MM.1S (cell line): ENCODE measurements around the gene MYPN.

Source experiments
- DNase-seq: peaks from one replicate; pipeline ENCODE4 v3.0.0-alpha.2; 2015
- H2AFZ ChIP-seq: fragments of 300-600 bp; sonication (generic); 2 replicates; pipeline ENCODE4 v1.6.0; 2016; ENCODE audit warnings: antibody characterized with exemption, low read length
- H3F3A ChIP-seq: fragments of 300-600 bp; sonication (generic); 2 replicates; pipeline ENCODE4 v1.6.1; 2016; ENCODE audit warnings: mild to moderate bottlenecking, antibody characterized with exemption, low read length, moderate library complexity, mixed read lengths; ENCODE audit not compliant: insufficient read depth
- H3K27ac ChIP-seq: fragments of 300-600 bp; sonication (generic); 2 replicates; pipeline ENCODE4 v1.5.1; 2016; ENCODE audit warnings: mild to moderate bottlenecking, low read length
- H3K27me3 ChIP-seq: fragments of 300-600 bp; sonication (generic); replicated peaks from 2 replicates; pipeline ENCODE4 v1.6.0; 2016; ENCODE audit warnings: low read length; ENCODE audit not compliant: insufficient read depth
- H3K36me3 ChIP-seq: fragments of 300-600 bp; sonication (generic); replicated peaks from 2 replicates; pipeline ENCODE4 v1.6.1; 2016; ENCODE audit warnings: mild to moderate bottlenecking, low read length, mixed read lengths; ENCODE audit not compliant: insufficient read depth
- H3K4me1 ChIP-seq: fragments of 300-600 bp; sonication (generic); 2 replicates; pipeline ENCODE4 v1.6.1; 2016; ENCODE audit warnings: low read length, mixed read lengths
- H3K4me2 ChIP-seq: fragments of 300-600 bp; sonication (generic); 2 replicates; pipeline ENCODE4 v1.6.0; 2016; ENCODE audit warnings: low read depth, low read length
- H3K4me3 ChIP-seq: fragments of 300-600 bp; sonication (generic); 2 replicates; pipeline ENCODE4 v1.5.1; 2016; ENCODE audit warnings: low read length, mixed read lengths
- H3K79me2 ChIP-seq: fragments of 300-600 bp; sonication (generic); 2 replicates; pipeline ENCODE4 v1.6.1; 2016; ENCODE audit warnings: mixed run types, low read length, mixed read lengths
- H3K9ac ChIP-seq: fragments of 300-600 bp; sonication (generic); 2 replicates; pipeline ENCODE4 v1.6.1; 2016; ENCODE audit warnings: low read length, mixed read lengths
- H3K9me2 ChIP-seq: fragments of 300-600 bp; sonication (generic); replicated peaks from 2 replicates; pipeline ENCODE4 v1.6.1; 2016; ENCODE audit warnings: mild to moderate bottlenecking, low read length, mixed read lengths; ENCODE audit not compliant: insufficient read depth
- H3K9me3 ChIP-seq: fragments of 300-600 bp; sonication (generic); replicated peaks from 2 replicates; pipeline ENCODE4 v1.6.1; 2016; ENCODE audit warnings: mild to moderate bottlenecking, low read length, mixed read lengths; ENCODE audit not compliant: insufficient read depth
- H4K20me1 ChIP-seq: fragments of 300-600 bp; sonication (generic); 2 replicates; pipeline ENCODE4 v1.6.1; 2016; ENCODE audit warnings: mild to moderate bottlenecking, low read length, moderate library complexity, mixed read lengths; ENCODE audit not compliant: insufficient read depth
- EZH2 ChIP-seq: fragments of 300-600 bp; sonication (generic); optimal IDR thresholded peaks from 2 replicates; pipeline ENCODE3; 2017; ENCODE audit warnings: low read depth, mild to moderate bottlenecking, antibody characterized with exemption, low read length, mixed read lengths
- EZH2phosphoT487 ChIP-seq: fragments of 300-600 bp; sonication (generic); IDR thresholded peaks from 2 replicates; pipeline ENCODE4 v1.6.1; 2018; ENCODE audit warnings: antibody characterized with exemption, low read length
- TF ChIP-seq, protein P1 (sequence below): fragments of 300-600 bp; sonication (generic); IDR thresholded peaks from 2 replicates; pipeline ENCODE4 v1.5.1; 2016; ENCODE audit warnings: antibody characterized with exemption, low read length, mixed read lengths

MYPN gene

DNA sequence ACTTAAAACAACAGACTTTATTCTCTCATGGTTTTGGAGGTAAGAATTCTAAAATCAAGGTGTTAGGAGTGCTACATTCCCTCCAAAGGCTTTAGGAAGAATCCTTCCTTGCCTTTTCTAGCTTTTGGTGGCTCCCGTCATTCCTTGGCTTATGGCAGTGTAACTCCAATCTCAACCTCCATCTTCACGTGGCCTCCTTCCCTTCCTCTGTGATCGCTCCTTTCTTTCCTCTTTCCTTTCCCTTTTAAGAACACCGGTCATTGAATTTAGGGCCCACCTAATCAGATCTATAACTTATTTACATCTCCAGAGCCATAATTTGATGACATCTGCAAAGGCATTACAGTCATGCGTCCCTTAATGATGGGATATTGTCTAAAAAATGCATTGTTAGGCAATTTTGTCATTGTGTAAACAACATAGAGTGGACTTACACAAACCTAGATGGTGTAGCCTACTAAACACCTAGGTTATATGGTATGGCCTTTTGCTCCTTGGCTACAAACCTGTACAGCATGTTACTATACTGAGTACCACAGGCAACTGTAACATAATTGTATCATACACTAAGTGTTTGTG lies 28.3 kb upstream of the MYPN start:
- Histone ChIP-seq H3K36me3 (no peaks in the 10 kb centered on the region), H2AFZ (peak overlapping the region; percentile 32; the same call in 1 of the 2 replicates), H3K27me3 (no peaks in the 10 kb centered on the region)

DNA sequence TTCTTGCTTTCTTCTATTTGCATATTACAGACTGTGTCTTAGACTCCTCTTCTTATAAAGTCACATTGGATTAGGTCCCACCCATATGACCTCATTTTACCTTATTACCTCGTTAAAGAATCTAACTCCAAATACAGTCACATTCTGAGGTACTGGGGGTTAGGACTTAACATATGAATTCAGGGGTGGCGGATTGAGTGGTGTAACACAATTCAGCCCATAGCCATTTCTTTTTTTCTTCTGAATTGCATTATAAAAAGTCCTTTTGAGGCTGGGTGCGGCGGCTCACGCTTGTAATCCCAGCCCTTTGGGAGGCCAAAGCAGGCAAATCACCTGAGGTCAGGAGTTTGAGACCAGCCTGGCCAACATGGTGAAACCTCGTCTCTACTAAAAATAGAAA lies 27.4 kb upstream of the MYPN start:
- Histone ChIP-seq H3K4me3 (no peak overlapping the region), H3K4me1 (no peaks in the 10 kb centered on the region), H3K79me2 (no peaks in the 10 kb centered on the region), H3K9ac (no peak overlapping the region), H3K36me3 (no peaks in the 10 kb centered on the region), H3K4me2 (no peak overlapping the region), H3K27ac (no peak overlapping the region), H3K9me3 (no peaks in the 10 kb centered on the region), H3K27me3 (no peaks in the 10 kb centered on the region), H4K20me1 (no peaks in the 10 kb centered on the region), H3K9me2 (no peaks in the 10 kb centered on the region), H2AFZ (no peak overlapping the region), H3F3A (no peaks in the 10 kb centered on the region)
- no peak for DNase-seq
- TF ChIP-seq EZH2phosphoT487 = no peak
- TF ChIP-seq EZH2 = no peak
- TF ChIP-seq, protein P1, sequence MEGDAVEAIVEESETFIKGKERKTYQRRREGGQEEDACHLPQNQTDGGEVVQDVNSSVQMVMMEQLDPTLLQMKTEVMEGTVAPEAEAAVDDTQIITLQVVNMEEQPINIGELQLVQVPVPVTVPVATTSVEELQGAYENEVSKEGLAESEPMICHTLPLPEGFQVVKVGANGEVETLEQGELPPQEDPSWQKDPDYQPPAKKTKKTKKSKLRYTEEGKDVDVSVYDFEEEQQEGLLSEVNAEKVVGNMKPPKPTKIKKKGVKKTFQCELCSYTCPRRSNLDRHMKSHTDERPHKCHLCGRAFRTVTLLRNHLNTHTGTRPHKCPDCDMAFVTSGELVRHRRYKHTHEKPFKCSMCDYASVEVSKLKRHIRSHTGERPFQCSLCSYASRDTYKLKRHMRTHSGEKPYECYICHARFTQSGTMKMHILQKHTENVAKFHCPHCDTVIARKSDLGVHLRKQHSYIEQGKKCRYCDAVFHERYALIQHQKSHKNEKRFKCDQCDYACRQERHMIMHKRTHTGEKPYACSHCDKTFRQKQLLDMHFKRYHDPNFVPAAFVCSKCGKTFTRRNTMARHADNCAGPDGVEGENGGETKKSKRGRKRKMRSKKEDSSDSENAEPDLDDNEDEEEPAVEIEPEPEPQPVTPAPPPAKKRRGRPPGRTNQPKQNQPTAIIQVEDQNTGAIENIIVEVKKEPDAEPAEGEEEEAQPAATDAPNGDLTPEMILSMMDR = no peak

More for the DNA sequence above, 28.3 kb upstream of the MYPN start:
- Histone ChIP-seq H3K9me3 (no peaks in the 10 kb centered on the region), H3K9me2 (no peaks in the 10 kb centered on the region), H3K27ac (no peak overlapping the region), H3K4me2 (no peak overlapping the region), H3K9ac (no peak overlapping the region), H4K20me1 (no peaks in the 10 kb centered on the region), H3K4me1 (no peaks in the 10 kb centered on the region), H3K4me3 (no peak overlapping the region), H3F3A (no peaks in the 10 kb centered on the region), H3K79me2 (no peaks in the 10 kb centered on the region)
- DNase-seq = no peak
- TF ChIP-seq EZH2 (no peak), EZH2phosphoT487 (no peak)
- TF ChIP-seq, protein P1 = no peak

DNA sequence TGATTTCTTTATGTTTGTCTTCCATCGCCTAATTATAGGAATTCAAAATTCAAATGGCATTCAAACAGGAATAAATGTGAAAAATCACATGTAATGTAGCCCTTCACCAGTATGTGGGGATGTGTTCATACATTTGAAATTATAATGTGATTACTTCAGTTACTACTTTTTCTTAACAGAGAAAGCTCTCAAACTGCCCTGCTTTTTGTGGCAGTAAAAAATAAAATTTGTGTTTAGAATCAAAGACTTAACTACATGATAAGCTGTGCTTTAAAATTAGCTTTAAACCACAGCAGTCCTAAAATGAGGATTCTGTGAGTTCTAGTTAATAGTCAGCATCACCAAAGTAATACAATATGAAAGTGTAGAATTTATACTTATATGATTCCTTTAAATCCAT lies 26.4 kb upstream of the MYPN start:
- Histone ChIP-seq H3K9ac (no peak overlapping the region), H3K27ac (no peak overlapping the region), H3K27me3 (no peaks in the 10 kb centered on the region), H3F3A (no peaks in the 10 kb centered on the region), H3K4me3 (no peak overlapping the region), H3K79me2 (no peaks in the 10 kb centered on the region), H3K36me3 (no peaks in the 10 kb centered on the region), H3K9me2 (no peaks in the 10 kb centered on the region), H3K4me1 (no peaks in the 10 kb centered on the region), H3K9me3 (no peaks in the 10 kb centered on the region), H4K20me1 (no peaks in the 10 kb centered on the region), H2AFZ (no peak overlapping the region), H3K4me2 (no peak overlapping the region)
- no peak for DNase-seq
- TF ChIP-seq, protein P1 = peak; percentile 12; the same call in 1 of the 2 replicates
- no peak for TF ChIP-seq EZH2
